PFSK-1 (cell line): Measurements from ENCODE around the gene DTX1.

Source experiments
- POLR2AphosphoS5 ChIP-seq: IDR thresholded peaks from 2 replicates; pipeline ENCODE4 v1.6.1; 2012; ENCODE audit warnings: low read depth, mild to moderate bottlenecking, control low read depth, low read length, moderate library complexity
- SIN3A ChIP-seq: IDR thresholded peaks from 2 replicates; pipeline ENCODE4 v1.6.1; 2012; ENCODE audit warnings: mild to moderate bottlenecking, low read length, moderate library complexity, borderline replicate concordance; ENCODE audit not compliant: insufficient read depth
- TAF1 ChIP-seq: IDR thresholded peaks from 2 replicates; pipeline ENCODE4 v1.6.1; 2012; ENCODE audit warnings: low read length, control low read depth, borderline replicate concordance; ENCODE audit not compliant: insufficient read depth

GRCh38 chr12:113099764-113100163, 43.2 kb downstream of the DTX1 start:
- TF ChIP-seq POLR2AphosphoS5 (no peak), SIN3A (no peak), TAF1 (no peak)
